Heart left ventricle (tissue), 16 donors: ENCODE measurements around the gene C22orf39. TPM values are rescaled to one million over a fixed set of nuclear protein-coding genes. Genes with fewer than 3 reads are reported as not detected.

Experiments used
- ATAC-seq, 4 donors: fragments of 200-7000 bp; cut with Tn5 transposase; one replicate each; pipeline ENCODE4 v1.9.1; 2020 to 2022; ENCODE audit warnings: moderate library complexity in 4 of 4, mild to moderate bottlenecking in 3 of 4, moderate number of reproducible peaks in 1 of 4
- DNase-seq, 5 donors: peaks; one replicate each; pipeline ENCODE4 v3.0.0-alpha.2; 2020
- H3K27ac ChIP-seq, 12 donors: fragments of 200-600 bp; sonication (generic) in 4 of 12; one replicate each; pipeline versions ENCODE4 v1.5.0 to v1.8.0; 2016 to 2022; ENCODE audit warnings: mild to moderate bottlenecking in 2 of 12
- H3K27me3 ChIP-seq, 9 donors: fragments of 200-600 bp; sonication (generic) in 2 of 9; one replicate each; pipeline versions ENCODE4 v1.5.1 to v1.8.0; 2016 to 2022; ENCODE audit warnings: mild to moderate bottlenecking in 3 of 9
- H3K36me3 ChIP-seq, 9 donors: fragments of 200-600 bp; sonication (generic) in 2 of 9; one replicate each; pipeline versions ENCODE4 v1.5.0 to v1.8.0; 2018 to 2022; ENCODE audit warnings: mild to moderate bottlenecking in 2 of 9
- H3K4me1 ChIP-seq, 12 donors: fragments of 200-600 bp; sonication (generic) in 4 of 12; one replicate each; pipeline versions ENCODE4 v1.5.0 to v1.8.0; 2016 to 2022; ENCODE audit warnings: mild to moderate bottlenecking in 3 of 12
- H3K4me3 ChIP-seq, 12 donors: fragments of 200-600 bp; sonication (generic) in 4 of 12; one replicate each; pipeline versions ENCODE4 v1.5.0 to v1.8.0; 2017 to 2022; ENCODE audit warnings: mild to moderate bottlenecking in 9 of 12, moderate library complexity in 4 of 12
- H3K9me3 ChIP-seq, 12 donors: fragments of 200-600 bp; sonication (generic) in 4 of 12; one replicate each; pipeline versions ENCODE4 v1.5.0 to v1.8.0; 2016 to 2022; ENCODE audit warnings: mild to moderate bottlenecking in 1 of 12
- POLR2A ChIP-seq, 2 donors: fragments of 450-650 bp; IDR thresholded peaks; one replicate each; pipeline ENCODE4 v1.6.1; 2017; ENCODE audit warnings: antibody characterized with exemption in 2 of 2, mild to moderate bottlenecking in 2 of 2, moderate library complexity in 2 of 2
- WGBS, 4 donors: extraction: QIAGEN DNeasy Blood & Tissue Kit in 2 of 4; methylation state at CpG; one replicate each; pipeline versions ENCODE4 v1.1.5 to v1.1.7; 2013 to 2018; 5-methylcytosine and 5-hydroxymethylcytosine counted together
- intact Hi-C, 10 donors: fragments of 100-400 bp; cut with DNase I; formaldehyde crosslinking; loops; one replicate each; pipeline versions ENCODE4 v1.11.1 to v1.14.2; 2022
- polyA plus RNA-seq, 2 donors: library from polyadenylated mRNA; stranded (reverse); fragments of 200-250 nt; gene quantifications; one replicate each; pipeline ENCODE4 v1.2.3, GENCODE V29; 2013
- total RNA-seq, 9 donors: library from RNA; depleted of rRNA in 2 of 9; stranded (reverse); fragments of >200 nt in 2 of 9; fragmentation: NEBNext Ultra II Directional in 3 of 9; extraction: Animal tissue kit (Norgen Biotek cat#: 25700) in 3 of 9; gene quantifications; one replicate each; pipeline versions ENCODE4 v1.1.0 to v1.2.4, GENCODE V29; 2016 to 2023
- TF ChIP-seq, protein P1 (sequence below), 12 donors: fragments of 200-600 bp; sonication (generic) in 4 of 12; IDR thresholded peaks; one replicate each; pipeline versions ENCODE4 v1.5.0 to v1.8.0; 2018 to 2022; ENCODE audit warnings: antibody characterized with exemption in 12 of 12, mild to moderate bottlenecking in 5 of 12
- donor health status: ischemic (EF 13 %, LVEDD 7.1; RV severe dilation, severe dysfunction).
- donor health status: healthy with polysubstance abuse.
- donor health status: DM: no; HTN: yes; CAD: no.
- donor health status: DM: no; HTN: no; CAD: no.
- donor health status: ischemic (EF 25% LVEDD 6.9; RV normal size, moderate dysfunction).
- donor health status: ischemic (EF 25% LVEDD 5.7; RV mildly dilated, moderate dysfunction).
- donor health status: healthy.
- donor health status: DM: yes; HTN: yes; CAD: no.
- donor health status: ischemic (EF 35%, LVEDD 5.7; RV mildly dilated, moderate dysfunction).
- donor health status: nonischemic (EF 11% LVEDD 7.7; RV severe dilation, severe dysfunction).
- donor health status: DM: yes; HTN: yes; CAD: no.
- donor health status: PGD.
- donor health status: ischemic (EF 29% LVEDD 5.4; RV normal size, mild dysfunction).
- donor health status: nonischemic (EF 23%, LVEDD 6.1; RV moderate dilation, normal function).

The C22orf39 gene
- total and polyA plus RNA-seq, 11 donors: 39.1 to 115 (median 53.6) TPM

DNA sequence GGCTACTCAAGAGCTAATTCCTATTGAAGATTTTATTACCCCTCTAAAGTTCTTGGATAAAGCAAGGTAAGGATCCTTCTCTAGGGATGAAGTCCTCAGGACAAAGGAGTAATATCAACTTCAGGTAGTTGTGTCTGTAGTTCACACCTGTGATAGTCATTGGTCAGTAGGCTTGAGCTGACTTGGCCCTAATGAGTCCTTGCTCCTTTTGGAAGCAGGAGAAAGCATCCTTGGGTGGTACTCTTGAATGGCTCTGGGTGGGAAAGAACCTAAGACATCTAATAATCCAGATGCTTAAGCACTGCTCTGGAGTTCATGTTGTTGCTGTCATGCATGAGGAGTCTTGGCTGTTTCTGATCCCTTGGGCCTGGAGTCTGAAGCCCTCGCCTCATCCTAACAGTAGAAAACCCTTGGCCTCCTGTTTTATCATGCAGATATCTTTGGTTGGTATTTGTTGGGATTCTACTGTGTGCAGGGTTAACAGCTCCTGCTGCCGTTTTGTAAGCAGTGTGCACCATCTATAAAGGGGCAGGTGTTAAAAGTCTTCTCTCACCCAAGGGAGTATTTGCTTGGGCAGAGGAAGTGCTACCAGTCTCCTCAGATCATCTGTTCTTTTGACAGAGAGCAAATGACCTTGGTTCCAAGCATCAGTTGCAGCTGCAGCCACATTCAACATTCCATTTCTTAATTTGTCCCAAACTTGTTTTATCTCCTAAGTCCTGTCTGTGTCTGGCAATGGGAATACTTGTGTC lies 12.5 kb downstream of the C22orf39 start:
- DNase-seq (no peak), ATAC-seq (no peak)
- Histone ChIP-seq H3K9me3 (no peaks in the 10 kb centered on the region), H3K36me3 (peaks cover 0 to 51% (median 36%) of the 10 kb centered on the region in 9 donors), H3K27ac (no peak overlapping the region), H3K4me1 (peaks cover 4 to 34% (median 18%) of the 10 kb centered on the region in 12 donors), H3K4me3 (no peak overlapping the region), H3K27me3 (no peaks in the 10 kb centered on the region)
- no peak for TF ChIP-seq POLR2A (IDR thresholded peaks at IDR 0.05)
- TF ChIP-seq, protein P1, sequence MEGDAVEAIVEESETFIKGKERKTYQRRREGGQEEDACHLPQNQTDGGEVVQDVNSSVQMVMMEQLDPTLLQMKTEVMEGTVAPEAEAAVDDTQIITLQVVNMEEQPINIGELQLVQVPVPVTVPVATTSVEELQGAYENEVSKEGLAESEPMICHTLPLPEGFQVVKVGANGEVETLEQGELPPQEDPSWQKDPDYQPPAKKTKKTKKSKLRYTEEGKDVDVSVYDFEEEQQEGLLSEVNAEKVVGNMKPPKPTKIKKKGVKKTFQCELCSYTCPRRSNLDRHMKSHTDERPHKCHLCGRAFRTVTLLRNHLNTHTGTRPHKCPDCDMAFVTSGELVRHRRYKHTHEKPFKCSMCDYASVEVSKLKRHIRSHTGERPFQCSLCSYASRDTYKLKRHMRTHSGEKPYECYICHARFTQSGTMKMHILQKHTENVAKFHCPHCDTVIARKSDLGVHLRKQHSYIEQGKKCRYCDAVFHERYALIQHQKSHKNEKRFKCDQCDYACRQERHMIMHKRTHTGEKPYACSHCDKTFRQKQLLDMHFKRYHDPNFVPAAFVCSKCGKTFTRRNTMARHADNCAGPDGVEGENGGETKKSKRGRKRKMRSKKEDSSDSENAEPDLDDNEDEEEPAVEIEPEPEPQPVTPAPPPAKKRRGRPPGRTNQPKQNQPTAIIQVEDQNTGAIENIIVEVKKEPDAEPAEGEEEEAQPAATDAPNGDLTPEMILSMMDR (IDR thresholded peaks at IDR 0.05): no peak
- 69 to 81% (median 75%) methylated on average over 2 of the region's 2 CpGs for WGBS, 4 donors
- intact Hi-C loops: loop anchor here in 5 of 10 donors (5.0 to 10.0 kb wide), 4 partner anchors 37 to 258 kb away; partner anchors contain the start of genes CDC45 (in 3 of the 5), UFD1 (in 3 of the 5), CLTCL1 (in 1 of the 5) and SLC25A1 (in 1 of the 5)

DNA sequence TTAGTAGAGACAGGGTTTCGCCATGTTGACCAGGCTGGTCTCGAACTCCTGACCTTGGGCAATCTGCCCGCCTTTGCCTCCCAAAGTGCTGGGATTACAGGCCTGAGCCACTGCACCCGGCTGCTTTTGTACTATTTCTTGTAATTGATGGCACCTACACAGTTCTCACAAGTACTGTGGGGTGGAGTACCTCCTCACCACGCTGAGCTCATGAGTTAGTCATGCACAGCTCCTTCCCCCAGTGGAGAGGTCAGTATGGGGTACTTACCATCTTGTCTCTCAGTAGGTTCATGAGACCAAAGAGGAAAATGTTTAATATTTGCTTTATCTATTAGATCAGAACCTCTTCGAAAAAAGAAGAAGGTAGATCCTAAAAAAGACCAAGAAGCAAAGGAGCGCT lies 13.1 kb downstream of the C22orf39 start:
- Histone ChIP-seq H3K27me3 (no peaks in the 10 kb centered on the region), H3K9me3 (no peaks in the 10 kb centered on the region), H3K36me3 (peaks cover 0 to 47% (median 35%) of the 10 kb centered on the region in 9 donors), H3K4me3 (no peak overlapping the region), H3K27ac (no peak overlapping the region), H3K4me1 (peaks cover 7 to 40% (median 24%) of the 10 kb centered on the region in 12 donors)
- intact Hi-C loops: loop anchor here in 5 of 10 donors (5.0 to 10.0 kb wide), 3 partner anchors 43 to 257 kb away; partner anchors contain the start of genes CDC45 (in 3 of the 5), UFD1 (in 3 of the 5), CLTCL1 (in 1 of the 5) and SLC25A1 (in 1 of the 5)
- TF ChIP-seq, protein P1 (IDR thresholded peaks at IDR 0.05): no peak
- TF ChIP-seq POLR2A (IDR thresholded peaks at IDR 0.05): no peak
- no peak for ATAC-seq
- 95 to 97% (median 95%) methylated on average over 7 of the region's 7 CpGs for WGBS, 4 donors
- DNase-seq: no peak

DNA sequence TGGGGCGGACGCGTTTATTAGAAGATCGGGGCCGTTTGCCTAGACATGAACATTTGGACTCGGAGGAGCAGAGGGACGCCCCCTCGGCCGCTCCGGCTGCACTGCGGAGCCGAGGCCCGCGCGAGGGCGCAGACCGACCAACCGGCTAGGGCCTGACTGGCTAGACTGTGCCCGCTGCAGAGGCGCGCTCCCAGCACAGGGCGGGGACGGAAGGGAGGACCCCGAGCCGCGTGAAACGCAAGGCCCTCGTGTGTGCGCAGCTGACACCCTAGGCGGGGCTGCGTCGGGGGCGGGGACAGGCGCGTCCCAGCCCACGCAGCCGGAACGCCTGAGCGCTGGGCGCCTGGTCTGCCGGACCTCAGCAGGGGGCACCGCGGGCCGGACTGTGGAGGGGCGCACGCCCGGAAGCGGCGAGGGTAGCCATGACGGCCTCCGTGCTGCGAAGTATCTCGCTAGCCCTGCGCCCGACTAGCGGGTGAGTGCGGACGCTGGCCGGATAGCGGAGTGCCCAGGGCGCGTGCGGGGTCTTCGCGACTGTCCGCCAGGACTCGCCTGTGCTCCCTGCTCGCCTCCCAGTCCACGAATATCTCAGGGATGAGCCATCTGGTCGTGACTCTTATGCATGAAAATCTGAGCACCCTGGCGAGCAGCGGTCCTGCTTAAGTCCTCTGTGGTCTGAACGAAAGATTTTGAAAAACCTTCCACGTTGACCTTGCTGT lies 15.2 kb downstream of the C22orf39 start, which contains the start of gene MRPL40:
TSS of gene MRPL40 (plus strand) at position 413 of the 719 bp plus-strand sequence. CDS start at position 423, 10 bp downstream.
- 0 to 2% (median 1%) methylated on average over 13 to 74 of the region's 74 CpGs for WGBS, 4 donors
- peak; percentile 95 to 98 (median 97) for DNase-seq
- no peaks in the 10 kb centered on the region for H3K9me3 ChIP-seq

More for the DNA sequence above, 15.2 kb downstream of the C22orf39 start, which contains the start of gene MRPL40:
- Histone ChIP-seq H3K4me3 (peak within 1 kb of the TSS; percentile 62 to 95 (median 86)), H3K4me1 (peaks cover 7 to 46% (median 29%) of the 10 kb centered on the region in 12 donors), H3K27me3 (no peaks in the 10 kb centered on the region), H3K27ac (peak within 1 kb of the TSS; percentile 93 to 99 (median 98)), H3K36me3 (peaks cover 0 to 36% (median 30%) of the 10 kb centered on the region in 9 donors)
- peak; percentile 95 to 98 (median 98) for ATAC-seq
- intact Hi-C loops: loop anchor here in 6 of 10 donors (1.0 to 10.0 kb wide), 5 partner anchors 15 to 255 kb away; partner anchors contain the start of genes CDC45 (in 5 of the 6), UFD1 (in 5 of the 6), C22orf39 (in 2 of the 6) and CLTCL1 (in 1 of the 6)
- TF ChIP-seq, protein P1 (IDR thresholded peaks at IDR 0.05): peak in 4 of 12 donors; percentile 15 to 28 (median 21)
- TF ChIP-seq POLR2A (IDR thresholded peaks at IDR 0.05): peak in 1 of 2 donors; percentile 86
